ENCODE measurements around the gene PKMYT1. TPM values are rescaled to one million over a fixed set of nuclear protein-coding genes. Genes with fewer than 3 reads are reported as not detected.

Gene PKMYT1
- total and polyA plus RNA-seq, 12 donors = 0.34 to 4.2 (median 0.71) TPM; not detected in 1

- ATAC-seq (peak in 7 of 8 donors; percentile 0 to 15 (median 2)), DNase-seq (peak in 1 of 2 donors; percentile 61)
- Histone ChIP-seq H3K36me3 (peaks cover 0 to 24% (median 17%) of the 10 kb centered on the region in 9 donors), H3K4me3 (peak overlapping the region; percentile 43 to 87 (median 74)), H3K9me3 (no peaks in the 10 kb centered on the region), H3K27me3 (peaks cover 2 to 17% (median 9%) of the 10 kb centered on the region in 7 donors), H3K27ac (peak overlapping the region; percentile 22 to 100 (median 97)), H3K4me1 (peaks cover 23 to 68% (median 53%) of the 10 kb centered on the region in 9 donors)
- no peak for TF ChIP-seq CTCF (IDR thresholded peaks at IDR 0.05)
- intact Hi-C loops (cut with DNase I) = no loop called here
- WGBS, 2 donors = 26 to 36% methylated on average over 8 of the region's 8 CpGs
Observed at GRCh38 chr16:3022684-3023414, 42.6 kb upstream of the PKMYT1 start.

- intact Hi-C loops (cut with DNase I) = no loop called here
- ATAC-seq (peak; percentile 11 to 70 (median 48)), DNase-seq (peak; percentile 84 to 89)
- H3K36me3 ChIP-seq = peaks cover 0 to 20% (median 15%) of the 10 kb centered on the region in 9 donors
- H3K9me3 ChIP-seq = no peaks in the 10 kb centered on the region
- no peak for TF ChIP-seq CTCF (IDR thresholded peaks at IDR 0.05)
- peaks cover 8 to 20% (median 15%) of the 10 kb centered on the region in 7 donors for H3K27me3 ChIP-seq
- H3K4me1 ChIP-seq = peaks cover 23 to 69% (median 55%) of the 10 kb centered on the region in 9 donors
- peak overlapping the region; percentile 47 to 87 (median 74) for H3K4me3 ChIP-seq
- WGBS, 2 donors = 13 to 18% methylated on average over 8 of the region's 8 CpGs
- peak overlapping the region; percentile 37 to 100 (median 97) for H3K27ac ChIP-seq
Observed at GRCh38 chr16:3022208-3022683, 42.0 kb upstream of the PKMYT1 start.

GRCh38 chr16:3021449-3022207 is 41.4 kb upstream of the PKMYT1 start:
- Histone ChIP-seq H3K4me1 (peaks cover 23 to 69% (median 55%) of the 10 kb centered on the region in 9 donors), H3K27me3 (peaks cover 11 to 24% (median 20%) of the 10 kb centered on the region in 7 donors), H3K4me3 (peak overlapping the region; percentile 47 to 87 (median 74)), H3K36me3 (peaks cover 0 to 13% (median 10%) of the 10 kb centered on the region in 9 donors), H3K9me3 (no peaks in the 10 kb centered on the region), H3K27ac (peak overlapping the region; percentile 82 to 100 (median 97))
- peak; percentile 80 to 87 for DNase-seq
- intact Hi-C loops (cut with DNase I) = no loop called here
- WGBS, 2 donors = 20% methylated on average over 25 of the region's 25 CpGs
- TF ChIP-seq CTCF (IDR thresholded peaks at IDR 0.05) = peak in 7 of 9 donors; percentile 28 to 64 (median 46)
- ATAC-seq = peak; percentile 35 to 65 (median 54)

All from heart right ventricle (tissue), 16 donors.